HepG2 (cell line): Measurements from ENCODE around the gene RNF149. TPM values are rescaled to one million over a fixed set of nuclear protein-coding genes. Genes with fewer than 3 reads are reported as not detected.

ENCODE experiments used
- ASH2L ChIP-seq: fragments of 300-600, 200-600 bp; sonication (generic); IDR thresholded peaks from 2 replicates; pipeline ENCODE4 v1.7.0; 2017; ENCODE audit warnings: low read depth, mild to moderate bottlenecking, moderate library complexity, mixed read lengths, low read length; ENCODE audit not compliant: insufficient read length
- BRD4 ChIP-seq: sonication (generic); formaldehyde crosslinking; IDR thresholded peaks from 2 replicates; pipeline ENCODE4 v1.4.0; 2020; ENCODE audit warnings: missing genetic modification reagents
- FOXM1 ChIP-seq: sonication (generic); formaldehyde crosslinking; IDR thresholded peaks from 2 replicates; pipeline ENCODE4 v1.5.0; 2020; ENCODE audit warnings: missing genetic modification reagents
- KLF15 ChIP-seq: sonication (generic); formaldehyde crosslinking; IDR thresholded peaks from 2 replicates; pipeline ENCODE4 v1.8.1; 2023; ENCODE audit warnings: borderline replicate concordance, mild to moderate bottlenecking, inconsistent platforms, missing genetic modification reagents, mixed read lengths
- KLF6 ChIP-seq: IDR thresholded peaks from 2 replicates; pipeline ENCODE4 v1.8.0; 2016; ENCODE audit warnings: missing biosample characterization, missing genetic modification reagents
- MTF2 ChIP-seq: sonication (generic); formaldehyde crosslinking; IDR thresholded peaks from 2 replicates; pipeline ENCODE4 v1.5.0; 2020; ENCODE audit warnings: missing genetic modification reagents, borderline replicate concordance
- STAT5B ChIP-seq: sonication (generic); formaldehyde crosslinking; IDR thresholded peaks from 2 replicates; pipeline ENCODE4 v1.4.0; 2020; ENCODE audit warnings: missing genetic modification reagents
- TP53 ChIP-seq: sonication (generic); formaldehyde crosslinking; conservative IDR thresholded peaks from 2 replicates; pipeline ENCODE4 v1.4.0; 2020; ENCODE audit warnings: missing genetic modification reagents
- U2AF2 ChIP-seq: fragments of 200-400 bp; formaldehyde crosslinking; IDR thresholded peaks from 2 replicates; pipeline ENCODE4 v1.6.1; 2017; ENCODE audit warnings: low read depth, mild to moderate bottlenecking, low read length
- ZNF547 ChIP-seq: sonication (generic); formaldehyde crosslinking; IDR thresholded peaks from 2 replicates; pipeline ENCODE4 v1.5.1; 2020; ENCODE audit warnings: mild to moderate bottlenecking, missing genetic modification reagents
- ZNF749 ChIP-seq: sonication (generic); formaldehyde crosslinking; IDR thresholded peaks from 2 replicates; pipeline ENCODE4 v1.8.0; 2022; ENCODE audit warnings: mild to moderate bottlenecking, missing genetic modification reagents, moderate library complexity, borderline replicate concordance
- ZNF850 ChIP-seq: sonication (generic); formaldehyde crosslinking; conservative IDR thresholded peaks from 2 replicates; pipeline ENCODE4 v1.9.0; 2021; ENCODE audit warnings: mild to moderate bottlenecking, missing genetic modification reagents
- ZSCAN9 ChIP-seq: IDR thresholded peaks from 2 replicates; pipeline ENCODE4 v1.6.1; 2016; ENCODE audit warnings: borderline replicate concordance
- polyA plus RNA-seq, 8 experiments: library from polyadenylated mRNA; depleted of rRNA in 3 of 8; stranded (reverse) in 7 of 8; unstranded in 1 of 8; fragments of >200 nt; fragmentation: Illumina TruSeq in 4 of 8; extraction: Trizol in 4 of 8; gene quantifications; 2 replicates each; pipeline versions ENCODE4 v1.2.1 to v1.2.3, GENCODE V29; 2011 to 2016; ENCODE audit warnings: low read depth in 4 of 8, missing spikeins in 1 of 8, mixed read lengths in 1 of 8; ENCODE audit not compliant: insufficient read depth in 1 of 8
- total RNA-seq, 5 experiments: library from RNA; depleted of rRNA; stranded (reverse); fragments of >200 nt; fragmentation: Illumina TruSeq; extraction: Trizol; gene quantifications; 2 replicates each; pipeline ENCODE4 v1.2.3, GENCODE V29; 2016; ENCODE audit warnings: low read depth in 1 of 5
- TF ChIP-seq, protein P1 (sequence below): sonication (generic); formaldehyde crosslinking; IDR thresholded peaks from 2 replicates; pipeline ENCODE4 v1.4.0; 2020; ENCODE audit warnings: missing genetic modification reagents, borderline replicate concordance
- TF ChIP-seq, protein P2 (sequence below): sonication (generic); formaldehyde crosslinking; IDR thresholded peaks from 2 replicates; pipeline ENCODE4 v1.5.0; 2020; ENCODE audit warnings: missing genetic modification reagents, mild to moderate bottlenecking, borderline replicate concordance
- TF ChIP-seq, protein P3 (sequence below): sonication (generic); formaldehyde crosslinking; IDR thresholded peaks from 2 replicates; pipeline ENCODE4 v1.4.0; 2020; ENCODE audit warnings: mild to moderate bottlenecking, missing genetic modification reagents
- TF ChIP-seq, protein P4 (sequence below): sonication (generic); formaldehyde crosslinking; IDR thresholded peaks from 2 replicates; pipeline ENCODE4 v1.8.1; 2022; ENCODE audit warnings: mild to moderate bottlenecking, missing genetic modification reagents
- TF ChIP-seq, protein P5 (sequence below): sonication (generic); formaldehyde crosslinking; IDR thresholded peaks from 2 replicates; pipeline ENCODE4 v1.4.0; 2020; ENCODE audit warnings: mild to moderate bottlenecking, missing genetic modification reagents

The RNF149 gene
- total and polyA plus RNA-seq, 2 of the 13 experiments (the other 11 are each of a cell fraction or from before 2014, with no cell fraction given), result 87.6 to 109 TPM

GRCh38 chr2:101330253-101330933 is 21.9 kb upstream of the RNF149 start (continued):
- TF ChIP-seq, protein P1, sequence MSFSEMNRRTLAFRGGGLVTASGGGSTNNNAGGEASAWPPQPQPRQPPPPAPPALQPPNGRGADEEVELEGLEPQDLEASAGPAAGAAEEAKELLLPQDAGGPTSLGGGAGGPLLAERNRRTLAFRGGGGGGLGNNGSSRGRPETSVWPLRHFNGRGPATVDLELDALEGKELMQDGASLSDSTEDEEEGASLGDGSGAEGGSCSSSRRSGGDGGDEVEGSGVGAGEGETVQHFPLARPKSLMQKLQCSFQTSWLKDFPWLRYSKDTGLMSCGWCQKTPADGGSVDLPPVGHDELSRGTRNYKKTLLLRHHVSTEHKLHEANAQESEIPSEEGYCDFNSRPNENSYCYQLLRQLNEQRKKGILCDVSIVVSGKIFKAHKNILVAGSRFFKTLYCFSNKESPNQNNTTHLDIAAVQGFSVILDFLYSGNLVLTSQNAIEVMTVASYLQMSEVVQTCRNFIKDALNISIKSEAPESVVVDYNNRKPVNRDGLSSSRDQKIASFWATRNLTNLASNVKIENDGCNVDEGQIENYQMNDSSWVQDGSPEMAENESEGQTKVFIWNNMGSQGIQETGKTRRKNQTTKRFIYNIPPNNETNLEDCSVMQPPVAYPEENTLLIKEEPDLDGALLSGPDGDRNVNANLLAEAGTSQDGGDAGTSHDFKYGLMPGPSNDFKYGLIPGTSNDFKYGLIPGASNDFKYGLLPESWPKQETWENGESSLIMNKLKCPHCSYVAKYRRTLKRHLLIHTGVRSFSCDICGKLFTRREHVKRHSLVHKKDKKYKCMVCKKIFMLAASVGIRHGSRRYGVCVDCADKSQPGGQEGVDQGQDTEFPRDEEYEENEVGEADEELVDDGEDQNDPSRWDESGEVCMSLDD (CRISPR knock-in tag), result no peak
- peak; percentile 81 for TF ChIP-seq ASH2L
- TF ChIP-seq, protein P2, sequence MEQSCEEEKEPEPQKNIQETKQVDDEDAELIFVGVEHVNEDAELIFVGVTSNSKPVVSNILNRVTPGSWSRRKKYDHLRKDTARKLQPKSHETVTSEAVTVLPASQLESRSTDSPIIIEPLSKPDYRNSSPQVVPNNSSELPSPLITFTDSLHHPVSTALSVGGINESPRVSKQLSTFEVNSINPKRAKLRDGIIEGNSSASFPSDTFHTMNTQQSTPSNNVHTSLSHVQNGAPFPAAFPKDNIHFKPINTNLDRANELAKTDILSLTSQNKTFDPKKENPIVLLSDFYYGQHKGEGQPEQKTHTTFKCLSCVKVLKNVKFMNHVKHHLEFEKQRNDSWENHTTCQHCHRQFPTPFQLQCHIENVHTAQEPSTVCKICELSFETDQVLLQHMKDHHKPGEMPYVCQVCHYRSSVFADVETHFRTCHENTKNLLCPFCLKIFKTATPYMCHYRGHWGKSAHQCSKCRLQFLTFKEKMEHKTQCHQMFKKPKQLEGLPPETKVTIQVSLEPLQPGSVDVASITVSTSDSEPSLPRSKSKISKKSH (CRISPR knock-in tag), result peak; percentile 65; the same call in 1 of the 2 replicates
- TF ChIP-seq ZSCAN9 (CRISPR knock-in tag), result no peak
- TF ChIP-seq ZNF749 (CRISPR knock-in tag), result no peak; the same call in 1 of the 2 replicates
- TF ChIP-seq TP53 (CRISPR knock-in tag), result no peak
- TF ChIP-seq MTF2 (CRISPR knock-in tag), result peak; percentile 25; the same call in 1 of the 2 replicates
- no peak for TF ChIP-seq ZNF850
- TF ChIP-seq, protein P3, sequence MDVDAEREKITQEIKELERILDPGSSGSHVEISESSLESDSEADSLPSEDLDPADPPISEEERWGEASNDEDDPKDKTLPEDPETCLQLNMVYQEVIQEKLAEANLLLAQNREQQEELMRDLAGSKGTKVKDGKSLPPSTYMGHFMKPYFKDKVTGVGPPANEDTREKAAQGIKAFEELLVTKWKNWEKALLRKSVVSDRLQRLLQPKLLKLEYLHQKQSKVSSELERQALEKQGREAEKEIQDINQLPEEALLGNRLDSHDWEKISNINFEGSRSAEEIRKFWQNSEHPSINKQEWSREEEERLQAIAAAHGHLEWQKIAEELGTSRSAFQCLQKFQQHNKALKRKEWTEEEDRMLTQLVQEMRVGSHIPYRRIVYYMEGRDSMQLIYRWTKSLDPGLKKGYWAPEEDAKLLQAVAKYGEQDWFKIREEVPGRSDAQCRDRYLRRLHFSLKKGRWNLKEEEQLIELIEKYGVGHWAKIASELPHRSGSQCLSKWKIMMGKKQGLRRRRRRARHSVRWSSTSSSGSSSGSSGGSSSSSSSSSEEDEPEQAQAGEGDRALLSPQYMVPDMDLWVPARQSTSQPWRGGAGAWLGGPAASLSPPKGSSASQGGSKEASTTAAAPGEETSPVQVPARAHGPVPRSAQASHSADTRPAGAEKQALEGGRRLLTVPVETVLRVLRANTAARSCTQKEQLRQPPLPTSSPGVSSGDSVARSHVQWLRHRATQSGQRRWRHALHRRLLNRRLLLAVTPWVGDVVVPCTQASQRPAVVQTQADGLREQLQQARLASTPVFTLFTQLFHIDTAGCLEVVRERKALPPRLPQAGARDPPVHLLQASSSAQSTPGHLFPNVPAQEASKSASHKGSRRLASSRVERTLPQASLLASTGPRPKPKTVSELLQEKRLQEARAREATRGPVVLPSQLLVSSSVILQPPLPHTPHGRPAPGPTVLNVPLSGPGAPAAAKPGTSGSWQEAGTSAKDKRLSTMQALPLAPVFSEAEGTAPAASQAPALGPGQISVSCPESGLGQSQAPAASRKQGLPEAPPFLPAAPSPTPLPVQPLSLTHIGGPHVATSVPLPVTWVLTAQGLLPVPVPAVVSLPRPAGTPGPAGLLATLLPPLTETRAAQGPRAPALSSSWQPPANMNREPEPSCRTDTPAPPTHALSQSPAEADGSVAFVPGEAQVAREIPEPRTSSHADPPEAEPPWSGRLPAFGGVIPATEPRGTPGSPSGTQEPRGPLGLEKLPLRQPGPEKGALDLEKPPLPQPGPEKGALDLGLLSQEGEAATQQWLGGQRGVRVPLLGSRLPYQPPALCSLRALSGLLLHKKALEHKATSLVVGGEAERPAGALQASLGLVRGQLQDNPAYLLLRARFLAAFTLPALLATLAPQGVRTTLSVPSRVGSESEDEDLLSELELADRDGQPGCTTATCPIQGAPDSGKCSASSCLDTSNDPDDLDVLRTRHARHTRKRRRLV (CRISPR knock-in tag), result peak; percentile 42; the same call in 1 of the 2 replicates
- no peak for TF ChIP-seq STAT5B (CRISPR knock-in tag)
- TF ChIP-seq BRD4 (CRISPR knock-in tag), result no peak
- TF ChIP-seq FOXM1, result no peak
- TF ChIP-seq, protein P4, sequence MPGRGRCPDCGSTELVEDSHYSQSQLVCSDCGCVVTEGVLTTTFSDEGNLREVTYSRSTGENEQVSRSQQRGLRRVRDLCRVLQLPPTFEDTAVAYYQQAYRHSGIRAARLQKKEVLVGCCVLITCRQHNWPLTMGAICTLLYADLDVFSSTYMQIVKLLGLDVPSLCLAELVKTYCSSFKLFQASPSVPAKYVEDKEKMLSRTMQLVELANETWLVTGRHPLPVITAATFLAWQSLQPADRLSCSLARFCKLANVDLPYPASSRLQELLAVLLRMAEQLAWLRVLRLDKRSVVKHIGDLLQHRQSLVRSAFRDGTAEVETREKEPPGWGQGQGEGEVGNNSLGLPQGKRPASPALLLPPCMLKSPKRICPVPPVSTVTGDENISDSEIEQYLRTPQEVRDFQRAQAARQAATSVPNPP, result peak; percentile 52; the same call in 1 of the 2 replicates
- no peak for TF ChIP-seq U2AF2
- no peak for TF ChIP-seq KLF15
- TF ChIP-seq, protein P5, sequence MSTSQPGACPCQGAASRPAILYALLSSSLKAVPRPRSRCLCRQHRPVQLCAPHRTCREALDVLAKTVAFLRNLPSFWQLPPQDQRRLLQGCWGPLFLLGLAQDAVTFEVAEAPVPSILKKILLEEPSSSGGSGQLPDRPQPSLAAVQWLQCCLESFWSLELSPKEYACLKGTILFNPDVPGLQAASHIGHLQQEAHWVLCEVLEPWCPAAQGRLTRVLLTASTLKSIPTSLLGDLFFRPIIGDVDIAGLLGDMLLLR (CRISPR knock-in tag), result no peak
- TF ChIP-seq ZNF547 (CRISPR knock-in tag), result 0 out of 2 replicates have a peak, but pooled peaks have one; percentile 25
- no peak for TF ChIP-seq KLF6 (CRISPR knock-in tag)
